Brain microvascular endothelial cell (primary cell): ENCODE results near the gene POLR3H.

Experiments
- DNase-seq: peaks from one replicate; pipeline ENCODE4 v3.0.0-alpha.2; 2020
- H3K27ac ChIP-seq: fragments of 250-450 bp; sonication (Bioruptor Pico); 2 replicates; pipeline ENCODE4 v1.5.1; 2020; ENCODE audit warnings: mild to moderate bottlenecking, moderate library complexity
- H3K27me3 ChIP-seq: fragments of 250-450 bp; sonication (Bioruptor Pico); replicated peaks from 2 replicates; pipeline ENCODE4 v1.5.1; 2020; ENCODE audit warnings: mild to moderate bottlenecking
- H3K36me3 ChIP-seq: fragments of 250-450 bp; sonication (Bioruptor Pico); replicated peaks from 2 replicates; pipeline ENCODE4 v1.5.1; 2020; ENCODE audit warnings: mild to moderate bottlenecking
- H3K4me3 ChIP-seq: 2 replicates; pipeline ENCODE4 v1.5.1; 2011; ENCODE audit warnings: low read depth, mild to moderate bottlenecking, control low read depth, low read length, moderate library complexity
- in situ Hi-C: cut with HindIII; loops from 2 replicates; pipeline ENCODE4 v1.10.0; 2017; ENCODE audit warnings: low sequenced_read_pairs, low pct_ligation_motif_present
- TF ChIP-seq, protein P1 (sequence below): IDR thresholded peaks from 2 replicates; pipeline ENCODE4 v1.5.1; 2011; ENCODE audit warnings: low read depth, mild to moderate bottlenecking, moderate library complexity, low read length, control low read depth, inconsistent platforms; ENCODE audit errors: missing control alignments

Gene POLR3H

DNA sequence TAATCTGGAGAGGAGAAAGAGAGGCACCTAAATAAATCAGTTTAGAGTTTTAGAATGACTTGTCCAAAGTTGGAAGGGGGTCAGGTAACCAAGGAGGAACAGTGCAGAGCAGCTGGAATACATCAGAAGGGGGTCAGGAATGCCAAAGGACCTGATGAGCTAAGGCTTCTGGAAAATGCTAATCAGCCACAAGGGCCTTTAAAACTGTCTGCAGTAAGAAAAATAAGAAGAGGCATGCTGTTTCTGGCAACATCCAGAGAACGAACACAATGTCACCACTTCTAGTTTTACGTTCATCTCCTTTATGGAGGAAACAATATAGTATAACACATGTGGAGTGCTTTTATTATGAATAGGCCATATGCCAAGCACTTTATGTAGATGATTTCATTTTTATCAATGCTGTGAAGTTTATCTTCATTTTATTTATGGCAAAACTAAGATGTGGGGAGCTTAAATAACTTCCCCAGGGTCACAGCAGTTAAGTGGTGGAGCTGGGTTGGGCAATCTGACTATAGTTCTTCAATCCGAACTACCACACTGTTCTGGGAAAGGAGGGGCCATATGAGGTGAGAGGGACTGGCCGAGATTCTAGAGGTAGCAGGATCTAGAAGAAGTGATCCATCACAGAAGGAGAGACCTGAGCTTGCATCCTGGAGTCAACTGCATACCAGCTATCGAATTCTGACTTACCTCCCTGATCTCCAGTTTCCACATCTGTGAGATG, 52.7 kb downstream of the POLR3H start:
- H3K27me3 ChIP-seq: no peaks in the 10 kb centered on the region
- no peak overlapping the region for H3K4me3 ChIP-seq
- no peak for DNase-seq
- in situ Hi-C loops: no loop called here
- no peaks in the 10 kb centered on the region for H3K36me3 ChIP-seq
- TF ChIP-seq, protein P1, sequence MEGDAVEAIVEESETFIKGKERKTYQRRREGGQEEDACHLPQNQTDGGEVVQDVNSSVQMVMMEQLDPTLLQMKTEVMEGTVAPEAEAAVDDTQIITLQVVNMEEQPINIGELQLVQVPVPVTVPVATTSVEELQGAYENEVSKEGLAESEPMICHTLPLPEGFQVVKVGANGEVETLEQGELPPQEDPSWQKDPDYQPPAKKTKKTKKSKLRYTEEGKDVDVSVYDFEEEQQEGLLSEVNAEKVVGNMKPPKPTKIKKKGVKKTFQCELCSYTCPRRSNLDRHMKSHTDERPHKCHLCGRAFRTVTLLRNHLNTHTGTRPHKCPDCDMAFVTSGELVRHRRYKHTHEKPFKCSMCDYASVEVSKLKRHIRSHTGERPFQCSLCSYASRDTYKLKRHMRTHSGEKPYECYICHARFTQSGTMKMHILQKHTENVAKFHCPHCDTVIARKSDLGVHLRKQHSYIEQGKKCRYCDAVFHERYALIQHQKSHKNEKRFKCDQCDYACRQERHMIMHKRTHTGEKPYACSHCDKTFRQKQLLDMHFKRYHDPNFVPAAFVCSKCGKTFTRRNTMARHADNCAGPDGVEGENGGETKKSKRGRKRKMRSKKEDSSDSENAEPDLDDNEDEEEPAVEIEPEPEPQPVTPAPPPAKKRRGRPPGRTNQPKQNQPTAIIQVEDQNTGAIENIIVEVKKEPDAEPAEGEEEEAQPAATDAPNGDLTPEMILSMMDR: no peak
- no peak overlapping the region for H3K27ac ChIP-seq

DNA sequence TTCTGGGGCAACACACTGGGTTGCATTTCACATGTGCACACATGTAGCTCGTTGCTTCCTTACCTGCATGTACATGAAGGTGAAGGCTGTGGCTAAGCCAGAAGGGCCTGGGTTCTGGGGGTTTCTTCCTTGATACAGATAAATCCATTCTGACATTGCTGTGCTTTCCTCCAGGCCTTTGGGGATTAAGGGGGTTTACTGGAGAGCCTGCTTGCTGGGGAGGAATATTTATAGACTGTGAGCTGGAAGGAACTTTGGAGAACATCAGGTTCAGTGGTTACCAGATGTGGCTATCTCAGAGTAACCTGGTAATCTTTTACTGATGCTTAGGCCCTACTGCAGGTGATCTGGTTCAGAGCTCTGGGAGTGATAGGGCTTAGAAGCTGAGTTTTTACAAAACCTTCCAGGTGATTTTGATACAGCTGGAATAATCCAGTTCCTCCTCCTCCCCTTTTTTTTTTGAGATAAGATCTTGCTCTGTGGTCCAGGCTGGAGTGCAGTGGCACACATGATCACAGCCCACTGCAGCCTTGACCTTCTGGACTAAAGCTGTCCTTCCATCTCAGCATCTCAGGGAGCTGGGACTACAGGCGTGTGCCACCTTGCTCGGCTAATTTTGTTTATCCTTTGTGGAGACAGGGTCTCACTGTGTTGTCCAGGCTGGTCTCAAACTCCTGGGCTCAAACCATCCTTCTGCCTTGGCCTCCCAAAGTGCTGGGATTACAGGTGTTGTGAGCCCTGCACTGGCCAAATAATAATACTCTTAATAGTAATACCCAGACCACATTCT, 55.5 kb downstream of the POLR3H start:
- H3K27me3 ChIP-seq: no peaks in the 10 kb centered on the region
- no peak for DNase-seq
- no peak overlapping the region for H3K27ac ChIP-seq
- in situ Hi-C loops: no loop called here
- TF ChIP-seq, protein P1: no peak
- no peaks in the 10 kb centered on the region for H3K36me3 ChIP-seq
- H3K4me3 ChIP-seq: no peak overlapping the region

DNA sequence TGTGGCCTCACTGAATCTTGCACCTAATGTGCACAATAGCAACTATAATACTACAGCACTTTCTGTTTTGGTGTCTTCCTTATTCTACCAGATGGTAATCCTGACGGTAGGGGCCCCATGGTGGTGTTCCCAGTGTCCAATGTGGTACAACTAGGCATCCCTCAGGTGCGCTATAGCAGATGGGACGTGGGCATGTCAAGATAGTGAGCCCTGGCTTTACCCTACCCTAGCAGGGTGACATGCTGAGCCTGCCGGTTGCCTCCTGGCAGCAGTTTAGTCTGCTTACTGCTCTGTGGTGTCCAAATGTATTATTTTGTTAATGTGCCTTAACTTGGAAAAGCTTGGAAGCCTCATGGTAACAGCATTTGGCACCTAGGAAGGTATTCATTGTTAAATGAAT, 56.2 kb downstream of the POLR3H start:
- no peaks in the 10 kb centered on the region for H3K36me3 ChIP-seq
- H3K27ac ChIP-seq: no peak overlapping the region
- TF ChIP-seq, protein P1: no peak
- no peak overlapping the region for H3K4me3 ChIP-seq
- in situ Hi-C loops: no loop called here
- H3K27me3 ChIP-seq: no peaks in the 10 kb centered on the region
- no peak for DNase-seq

DNA sequence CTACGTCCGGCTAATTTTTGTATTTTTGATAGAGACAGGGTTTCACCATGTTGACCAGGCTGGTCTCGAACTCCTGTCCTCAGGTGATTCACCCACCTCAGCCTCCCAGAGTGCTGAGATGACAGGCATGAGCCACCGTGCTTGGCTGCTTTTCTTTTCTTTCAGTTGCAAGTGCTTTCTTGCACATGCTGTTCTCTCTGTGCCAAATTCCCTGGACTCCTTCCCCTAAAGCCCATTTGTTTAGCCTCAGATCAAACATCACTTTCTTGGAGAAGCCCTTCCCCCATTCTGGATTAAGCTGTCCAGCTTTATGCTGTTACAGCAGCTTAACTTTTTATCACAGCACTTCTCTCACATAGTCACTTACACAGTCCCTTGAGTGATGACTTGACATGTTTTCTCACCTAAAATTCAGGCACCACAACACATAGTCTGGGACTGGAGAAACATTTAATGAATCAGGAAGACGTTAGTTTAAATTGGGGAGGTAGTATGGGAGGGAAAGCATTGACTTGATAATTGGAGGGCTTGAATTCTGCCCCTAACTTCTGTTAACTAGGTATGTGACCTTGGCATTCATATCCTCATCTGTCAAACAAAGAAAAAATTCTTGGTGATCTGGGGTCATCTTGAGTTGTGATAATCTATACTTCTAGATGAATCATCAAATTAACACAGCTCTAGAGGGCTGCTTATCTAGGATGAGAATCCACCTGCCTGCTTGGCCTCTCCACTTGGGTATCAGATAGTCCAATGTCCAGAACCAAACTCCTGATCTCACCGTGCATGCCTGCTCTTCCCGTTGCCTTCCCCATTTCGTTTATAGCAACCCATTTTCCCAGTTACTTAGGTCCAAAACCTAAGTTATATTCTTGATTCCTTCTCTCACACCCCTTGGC, 57.0 kb downstream of the POLR3H start:
- no peaks in the 10 kb centered on the region for H3K36me3 ChIP-seq
- DNase-seq: no peak
- TF ChIP-seq, protein P1: no peak
- in situ Hi-C loops: no loop called here
- no peaks in the 10 kb centered on the region for H3K27me3 ChIP-seq
- H3K27ac ChIP-seq: no peak overlapping the region
- H3K4me3 ChIP-seq: no peak overlapping the region

DNA sequence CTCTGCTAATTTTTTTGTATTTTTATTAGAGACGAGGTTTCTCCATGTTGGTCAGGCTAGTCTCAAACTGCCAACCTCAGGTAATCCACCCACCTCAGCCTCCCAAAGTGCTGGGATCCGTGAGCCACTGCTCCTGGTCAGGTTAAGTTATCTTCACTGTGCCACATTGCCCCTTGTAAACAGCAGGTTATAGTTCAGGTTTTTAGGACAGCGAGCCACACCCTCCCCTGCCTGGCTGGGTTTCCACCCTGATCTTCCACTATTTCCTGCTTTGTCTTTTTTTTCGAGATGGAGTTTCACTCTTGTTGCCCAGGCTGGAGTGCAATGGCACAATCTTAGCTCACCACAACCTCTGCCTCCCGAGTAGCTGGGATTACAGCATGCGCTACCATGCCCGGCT, 59.2 kb downstream of the POLR3H start:
- Histone ChIP-seq H3K4me3 (no peak overlapping the region), H3K36me3 (no peaks in the 10 kb centered on the region), H3K27ac (no peak overlapping the region), H3K27me3 (no peaks in the 10 kb centered on the region)
- TF ChIP-seq, protein P1: no peak
- DNase-seq: no peak
- in situ Hi-C loops: no loop called here
